ENCODE measurements around the gene LRRC7.

DNA sequence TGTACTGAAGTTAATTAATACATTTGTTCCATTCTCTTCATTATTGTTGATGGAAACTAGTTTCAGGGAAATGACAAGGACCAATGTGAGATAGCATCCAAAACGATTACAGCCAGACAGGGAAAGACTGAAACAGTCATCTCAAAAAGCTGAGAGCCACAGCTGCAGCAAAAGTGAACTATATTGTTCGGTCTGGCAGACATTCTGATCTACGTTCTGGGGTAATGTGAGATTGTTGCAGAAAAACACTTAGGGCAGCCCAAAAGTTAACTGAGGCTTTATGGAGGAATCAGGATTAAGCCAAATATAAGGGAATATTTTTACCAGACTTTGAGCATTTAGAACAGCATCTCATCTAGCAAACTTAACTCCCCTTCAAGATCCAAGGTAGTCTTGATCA is 524.8 kb downstream of the LRRC7 start:
- TF ChIP-seq CTCF (IDR thresholded peaks at IDR 0.05) = no peak
- no peak for TF ChIP-seq POLR2AphosphoS5 (IDR thresholded peaks at IDR 0.05)

All from breast epithelium (tissue), 3 donors.